Stomach (tissue), 4 donors: ENCODE results near the gene ANTXR2.

Experiments
- EP300 ChIP-seq: sonication (generic); formaldehyde crosslinking; IDR thresholded peaks from one replicate; pipeline ENCODE4 v1.6.1; 2017; ENCODE audit warnings: antibody characterized with exemption
- POLR2A ChIP-seq, 4 donors: fragments of 450-650 bp; IDR thresholded peaks; one replicate each; pipeline ENCODE4 v1.6.1; 2016; ENCODE audit warnings: antibody characterized with exemption in 4 of 4, control low read depth in 2 of 4, mild to moderate bottlenecking in 1 of 4, moderate library complexity in 1 of 4
- TF ChIP-seq, protein P1 (sequence below), 7 experiments: fragments of 450-650 bp in 4 of 7; fragments of 200-600 bp in 3 of 7; sonication (generic) in 3 of 7; IDR thresholded peaks; one replicate each; pipeline ENCODE4 v1.5.1; 2016 to 2019; ENCODE audit warnings: antibody characterized with exemption in 7 of 7, control low read depth in 2 of 7, mild to moderate bottlenecking in 1 of 7

DNA sequence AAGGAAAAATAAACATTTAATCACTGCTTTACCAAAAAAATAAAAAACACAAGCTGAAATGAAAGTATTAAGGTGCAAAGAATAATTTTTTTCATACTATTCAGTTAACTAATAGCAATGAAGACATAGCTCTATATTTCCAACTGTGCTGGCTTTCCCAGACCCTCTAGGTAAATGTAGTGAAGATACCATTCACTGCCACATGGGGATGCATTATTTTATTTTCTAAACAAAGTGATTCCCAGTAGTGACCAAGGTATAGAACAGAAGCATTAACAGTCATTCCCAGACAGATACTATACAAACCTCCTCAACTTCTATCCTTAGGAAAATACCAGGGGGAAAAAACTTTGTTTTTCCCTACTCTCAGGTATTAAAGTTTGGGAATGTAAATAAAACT lies 39.4 kb downstream of the ANTXR2 start:
- TF ChIP-seq, protein P1, sequence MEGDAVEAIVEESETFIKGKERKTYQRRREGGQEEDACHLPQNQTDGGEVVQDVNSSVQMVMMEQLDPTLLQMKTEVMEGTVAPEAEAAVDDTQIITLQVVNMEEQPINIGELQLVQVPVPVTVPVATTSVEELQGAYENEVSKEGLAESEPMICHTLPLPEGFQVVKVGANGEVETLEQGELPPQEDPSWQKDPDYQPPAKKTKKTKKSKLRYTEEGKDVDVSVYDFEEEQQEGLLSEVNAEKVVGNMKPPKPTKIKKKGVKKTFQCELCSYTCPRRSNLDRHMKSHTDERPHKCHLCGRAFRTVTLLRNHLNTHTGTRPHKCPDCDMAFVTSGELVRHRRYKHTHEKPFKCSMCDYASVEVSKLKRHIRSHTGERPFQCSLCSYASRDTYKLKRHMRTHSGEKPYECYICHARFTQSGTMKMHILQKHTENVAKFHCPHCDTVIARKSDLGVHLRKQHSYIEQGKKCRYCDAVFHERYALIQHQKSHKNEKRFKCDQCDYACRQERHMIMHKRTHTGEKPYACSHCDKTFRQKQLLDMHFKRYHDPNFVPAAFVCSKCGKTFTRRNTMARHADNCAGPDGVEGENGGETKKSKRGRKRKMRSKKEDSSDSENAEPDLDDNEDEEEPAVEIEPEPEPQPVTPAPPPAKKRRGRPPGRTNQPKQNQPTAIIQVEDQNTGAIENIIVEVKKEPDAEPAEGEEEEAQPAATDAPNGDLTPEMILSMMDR (IDR thresholded peaks at IDR 0.05): no peak
- TF ChIP-seq POLR2A (IDR thresholded peaks at IDR 0.05) (no peak), EP300 (no peak)
